ENCODE data around the gene SGMS2.
"Not testable (repeated sequence)": the region's sequence is repeated elsewhere in the genome, so short reads cannot be mapped to it uniquely, and the experiment has no call there.

The SGMS2 gene

GRCh38 chr4:107916623-107917022 is 91.9 kb downstream of the SGMS2 start:
- no peak for DNase-seq

GRCh38 chr4:107917500-107917899 is 92.8 kb downstream of the SGMS2 start:
- no peak for DNase-seq

- DNase-seq = no peak
These were observed 98.0 kb downstream of the SGMS2 start for GRCh38 chr4:107922486-107923473.

GRCh38 chr4:107925713-107926112 is 101.0 kb downstream of the SGMS2 start:
- not testable (repeated sequence) for DNase-seq

- DNase-seq = not testable (repeated sequence)
These were observed 102.1 kb downstream of the SGMS2 start for GRCh38 chr4:107926875-107927274.

- peak; percentile 67 to 70 for DNase-seq
These were observed 106.4 kb downstream of the SGMS2 start, which contains the start of gene CYP2U1 for GRCh38 chr4:107930821-107931774. CYP2U1 (plus strand) TSS chr4:107931549; CDS start chr4:107931644, 95 bp downstream.

- no peak for DNase-seq
These were observed 107.1 kb downstream of the SGMS2 start for GRCh38 chr4:107931775-107932321.

- DNase-seq = no peak
These were observed 110.5 kb downstream of the SGMS2 start for GRCh38 chr4:107935246-107935645.

- DNase-seq = no peak
These were observed 112.3 kb downstream of the SGMS2 start for GRCh38 chr4:107937040-107937439.

GRCh38 chr4:107939307-107939706 is 114.6 kb downstream of the SGMS2 start:
- no peak for DNase-seq

GRCh38 chr4:107945809-107946208 is 121.1 kb downstream of the SGMS2 start:
- no peak for DNase-seq

- DNase-seq = no peak
These were observed 126.2 kb downstream of the SGMS2 start for GRCh38 chr4:107950746-107951540.

- DNase-seq = no peak
These were observed 126.8 kb downstream of the SGMS2 start for GRCh38 chr4:107951551-107951950.

- DNase-seq = no peak
These were observed 131.3 kb downstream of the SGMS2 start for GRCh38 chr4:107956011-107956410.
